Motor neuron (in vitro differentiated cells): ENCODE measurements around the gene WHRN. TPM values are rescaled to one million over a fixed set of nuclear protein-coding genes. Genes with fewer than 3 reads are reported as not detected.
A peak's percentile ranks its signal among the peaks of the same experiment; 100 is the strongest.

ENCODE experiments used
- ATAC-seq, 8 experiments: fragments of 200-7000 bp; cut with Tn5 transposase; replicated peaks in 6 of 8; 2 replicates each; pipeline ENCODE4 v1.8.0; 2021; ENCODE audit warnings: mild to moderate bottlenecking in 8 of 8, moderate library complexity in 8 of 8
- H3K27ac ChIP-seq, 2 donors: fragments of 250-450 bp; sonication (Bioruptor Pico); 2 replicates each; pipeline ENCODE4 v1.9.0; 2021; ENCODE audit warnings: antibody characterized with exemption in 2 of 2, mild to moderate bottlenecking in 2 of 2, moderate library complexity in 1 of 2
- H3K4me1 ChIP-seq, 2 donors: fragments of 250-450 bp; sonication (Bioruptor Pico); replicated peaks in 1 of 2; 2 replicates each; pipeline ENCODE4 v1.6.1; 2021; ENCODE audit warnings: antibody characterized with exemption in 2 of 2, mild to moderate bottlenecking in 2 of 2, moderate library complexity in 1 of 2
- H3K4me3 ChIP-seq, 5 donors: fragments of 250-450 bp; sonication (Bioruptor Pico); 2 replicates each; pipeline ENCODE4 v1.9.0; 2021; ENCODE audit warnings: antibody characterized with exemption in 5 of 5, mild to moderate bottlenecking in 5 of 5, moderate library complexity in 4 of 5
- WGBS, 10 experiments: fragments of 450-650 bp; shearing (Covaris generic); methylation state at CpG; one replicate each; pipeline ENCODE4 v1.0.0; 2022; 5-methylcytosine and 5-hydroxymethylcytosine counted together
- in situ Hi-C, 9 experiments: fragments of 400-800 bp; cut with MboI; loops; one replicate each; pipeline ENCODE4 v1.15.0; 2021; ENCODE audit warnings: low sequenced_read_pairs in 9 of 9, low pct_unique_long_range_greater_than_20kb in 2 of 9; ENCODE audit not compliant: unreplicated experiment in 9 of 9
- total RNA-seq, 8 experiments: library from RNA; unstranded; fragments of 300-600 nt; gene quantifications; 2 replicates each; pipeline versions ENCODE4 v1.2.3 to v1.2.4, GENCODE V29; 2022

WHRN gene
- total RNA-seq, 8 experiments from 2014 or later, result 4.2 to 13.5 (median 6.9) TPM

DNA sequence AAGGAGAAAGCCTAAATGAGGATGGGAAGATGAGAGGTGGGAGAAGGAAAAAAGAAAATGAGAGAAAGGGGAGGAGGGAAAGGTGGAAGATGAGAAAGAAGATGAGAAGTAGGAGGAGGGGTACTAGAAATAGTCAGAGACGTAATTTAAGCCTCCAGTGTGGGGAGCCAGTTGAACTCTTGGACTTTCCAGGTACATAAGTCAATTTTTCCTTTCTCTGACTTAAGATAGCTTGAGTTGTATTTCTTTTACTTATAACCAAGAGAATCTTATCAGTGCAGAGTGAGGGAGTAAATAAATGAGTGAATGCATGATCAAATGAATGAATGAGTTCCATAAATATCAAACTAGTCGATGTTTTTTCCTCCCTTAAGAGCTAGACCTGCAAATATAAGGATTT is 21.5 kb upstream of the WHRN start:
- Histone ChIP-seq H3K4me3 (no peak overlapping the region), H3K27ac (no peak overlapping the region), H3K4me1 (peaks cover 0 to 17% of the 10 kb centered on the region in 2 donors)
- in situ Hi-C loops, result no loop called here
- 33 to 83% (median 75%) methylated on average over 1 to 2 of the region's 2 CpGs for WGBS, 10 experiments
- ATAC-seq, result no peak

DNA sequence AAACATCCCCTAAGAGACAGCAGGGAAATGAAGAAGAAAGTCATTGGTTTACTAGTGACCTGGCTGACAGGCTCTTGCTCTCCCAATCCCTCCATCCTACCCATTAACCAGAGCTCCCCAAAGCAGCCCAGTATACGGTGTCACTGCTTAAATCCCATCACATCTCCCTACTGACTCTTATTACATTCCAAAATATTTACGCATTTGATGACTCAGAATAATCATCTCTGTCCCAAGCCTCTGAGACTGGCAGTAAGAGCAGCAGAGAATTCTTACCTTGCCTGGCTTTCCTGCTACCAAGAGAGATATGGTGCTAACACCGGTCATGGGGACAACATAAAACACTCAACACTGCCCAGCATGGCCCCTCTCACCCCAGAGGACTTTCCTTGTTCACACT is 20.2 kb upstream of the WHRN start:
- WGBS, 10 experiments, result 0 to 81% (median 32%) methylated on average over 1 to 3 of the region's 3 CpGs; no CpG with 5 or more reads in 5 of the 10 experiments
- in situ Hi-C loops, result no loop called here
- Histone ChIP-seq H3K27ac (no peak overlapping the region), H3K4me3 (no peak overlapping the region), H3K4me1 (peaks cover 0 to 17% of the 10 kb centered on the region in 2 donors)
- ATAC-seq, result peak in 2 of 8 experiments; percentile 56 to 79

DNA sequence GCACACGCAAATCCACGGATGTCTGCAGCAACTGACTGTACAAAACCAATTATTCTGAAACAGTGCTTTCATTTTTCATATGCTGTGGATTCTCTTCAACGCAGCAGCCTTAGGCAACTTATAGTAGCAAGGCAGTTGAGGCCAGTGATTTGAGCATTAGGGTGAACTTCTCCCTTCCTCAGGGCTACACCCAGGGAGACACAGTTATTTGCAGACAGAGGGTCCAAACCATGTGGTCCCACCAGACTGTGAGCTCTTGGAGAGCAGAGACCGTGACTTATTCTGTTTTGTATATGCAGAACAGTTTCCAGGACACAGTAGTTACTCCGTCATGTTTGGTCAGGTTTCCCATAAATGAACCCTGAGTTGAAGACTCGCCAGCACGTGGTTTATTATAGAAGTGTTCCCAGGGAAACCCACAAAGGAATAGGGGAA is 19.0 kb upstream of the WHRN start:
- Histone ChIP-seq H3K4me3 (no peak overlapping the region), H3K4me1 (peaks cover 0 to 17% of the 10 kb centered on the region in 2 donors), H3K27ac (no peak overlapping the region)
- 20 to 100% (median 45%) methylated on average over 1 to 6 of the region's 7 CpGs; no CpG with 5 or more reads in 2 of the 10 experiments for WGBS, 10 experiments
- in situ Hi-C loops, result no loop called here
- ATAC-seq, result peak in 5 of 8 experiments; percentile 21 to 91 (median 45)

GRCh38 chr9:114522847-114523246 is 17.6 kb upstream of the WHRN start:
- in situ Hi-C loops, result no loop called here
- no peak for ATAC-seq
- Histone ChIP-seq H3K4me1 (peaks cover 0 to 17% of the 10 kb centered on the region in 2 donors), H3K4me3 (no peak overlapping the region), H3K27ac (no peak overlapping the region)
- 60 to 100% (median 93%) methylated on average over 1 to 3 of the region's 3 CpGs; no CpG with 5 or more reads in 2 of the 10 experiments for WGBS, 10 experiments

GRCh38 chr9:114522286-114522685 is 17.0 kb upstream of the WHRN start:
- ATAC-seq, result peak in 4 of 8 experiments; percentile 49 to 57 (median 53)
- in situ Hi-C loops, result no loop called here
- 0 to 86% (median 54%) methylated on average over 1 to 2 of the region's 2 CpGs; no CpG with 5 or more reads in 2 of the 10 experiments for WGBS, 10 experiments
- Histone ChIP-seq H3K27ac (no peak overlapping the region), H3K4me1 (peaks cover 0 to 17% of the 10 kb centered on the region in 2 donors), H3K4me3 (no peak overlapping the region)

GRCh38 chr9:114521846-114522245 is 16.6 kb upstream of the WHRN start:
- no peak overlapping the region for H3K4me3 ChIP-seq
- peak in 1 of 8 experiments; percentile 48 for ATAC-seq
- H3K27ac ChIP-seq, result no peak overlapping the region
- in situ Hi-C loops, result no loop called here
- H3K4me1 ChIP-seq, result peaks cover 0 to 17% of the 10 kb centered on the region in 2 donors

- ATAC-seq, result no peak
- Histone ChIP-seq H3K27ac (no peak overlapping the region), H3K4me1 (peaks cover 0 to 12% of the 10 kb centered on the region in 2 donors), H3K4me3 (no peak overlapping the region)
- 56 to 94% (median 81%) methylated on average over 2 to 3 of the region's 4 CpGs; no CpG with 5 or more reads in 3 of the 10 experiments for WGBS, 10 experiments
- in situ Hi-C loops, result no loop called here
Observed at GRCh38 chr9:114518599-114519022, 13.3 kb upstream of the WHRN start.

- no peak for ATAC-seq
- H3K27ac ChIP-seq, result no peak overlapping the region
- H3K4me1 ChIP-seq, result peaks cover 0 to 12% of the 10 kb centered on the region in 2 donors
- 88 to 100% (median 100%) methylated on average over 1 of the region's 1 CpG; no CpG with 5 or more reads in 6 of the 10 experiments for WGBS, 10 experiments
- in situ Hi-C loops, result no loop called here
- H3K4me3 ChIP-seq, result no peak overlapping the region
Observed at GRCh38 chr9:114518120-114518519, 12.8 kb upstream of the WHRN start.

GRCh38 chr9:114516913-114517312 is 11.6 kb upstream of the WHRN start:
- WGBS, 10 experiments, result 0 to 82% (median 48%) methylated on average over 1 to 5 of the region's 7 CpGs; no CpG with 5 or more reads in 1 of the 10 experiments
- H3K27ac ChIP-seq, result no peak overlapping the region
- H3K4me3 ChIP-seq, result no peak overlapping the region

DNA sequence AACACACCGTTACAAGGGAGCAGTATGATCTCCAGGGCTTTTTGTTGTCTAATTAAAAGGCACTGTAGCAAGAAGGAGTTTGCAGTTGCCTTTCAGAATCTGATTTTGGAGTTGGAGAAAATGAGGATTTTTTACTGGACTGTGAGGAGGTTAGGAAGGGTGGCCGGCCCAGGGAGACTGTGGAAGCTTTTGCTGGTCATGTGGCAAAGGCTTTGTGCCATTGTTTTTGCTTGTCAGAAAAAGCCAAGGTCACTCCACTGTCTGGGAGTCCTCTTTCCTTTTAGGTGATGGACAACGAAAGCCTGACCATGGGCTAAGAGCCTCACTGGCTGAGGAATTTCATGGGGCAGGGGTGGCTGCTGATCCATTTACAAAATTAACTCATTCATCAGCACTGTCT is 10.3 kb upstream of the WHRN start:
- Histone ChIP-seq H3K4me1 (peaks cover 0 to 4% of the 10 kb centered on the region in 2 donors), H3K4me3 (no peak overlapping the region), H3K27ac (no peak overlapping the region)
- peak in 1 of 8 experiments; percentile 24 for ATAC-seq
- 14 to 75% (median 44%) methylated on average over 1 to 3 of the region's 3 CpGs; no CpG with 5 or more reads in 1 of the 10 experiments for WGBS, 10 experiments
- in situ Hi-C loops, result no loop called here

More at GRCh38 chr9:114516913-114517312, 11.6 kb upstream of the WHRN start:
- peak in 4 of 8 experiments; percentile 12 to 50 (median 24) for ATAC-seq
- H3K4me1 ChIP-seq, result peaks cover 0 to 4% of the 10 kb centered on the region in 2 donors
- in situ Hi-C loops, result no loop called here

DNA sequence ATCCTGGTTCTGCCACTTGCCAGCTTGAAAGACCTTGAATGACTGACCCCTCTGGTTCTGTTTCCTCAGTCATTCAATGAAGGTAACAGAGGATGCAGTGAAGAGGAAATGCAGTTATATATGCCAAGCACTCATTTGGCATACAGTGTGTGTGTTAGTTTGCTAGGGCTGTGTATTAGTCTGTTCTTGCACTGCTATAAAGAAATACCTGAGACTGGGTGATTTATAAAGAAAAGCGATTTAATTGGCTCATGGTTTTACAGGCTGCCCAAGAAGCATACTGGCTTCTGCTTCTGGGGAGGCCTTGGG is 8.6 kb upstream of the WHRN start:
- Histone ChIP-seq H3K4me1 (peaks cover 0 to 4% of the 10 kb centered on the region in 2 donors), H3K4me3 (no peak overlapping the region), H3K27ac (no peak overlapping the region)
- no peak for ATAC-seq
- WGBS, 10 experiments, result 20 to 100% (median 60%) methylated on average over 1 of the region's 1 CpG; no CpG with 5 or more reads in 6 of the 10 experiments
- in situ Hi-C loops, result no loop called here

- Histone ChIP-seq H3K27ac (no peak overlapping the region), H3K4me1 (peaks cover 0 to 4% of the 10 kb centered on the region in 2 donors), H3K4me3 (no peak overlapping the region)
- in situ Hi-C loops, result no loop called here
- ATAC-seq, result peak in 2 of 8 experiments; percentile 82 to 91
- WGBS, 10 experiments, result 48 to 96% (median 87%) methylated on average over 2 to 10 of the region's 10 CpGs; no CpG with 5 or more reads in 2 of the 10 experiments
Observed at GRCh38 chr9:114513055-114513958, 8.0 kb upstream of the WHRN start.
